H1 (cell line): ENCODE measurements around the gene GALNT1. TPM values are rescaled to one million over a fixed set of nuclear protein-coding genes. Genes with fewer than 3 reads are reported as not detected.

Experiments used
- CTCF ChIA-PET: fragments of 300-600 bp; sonication (Branson Sonifier 250); formaldehyde crosslinking; loops from one replicate; lab custom pipeline; 2021; ENCODE audit not compliant: partially characterized antibody; lab: Charles Lee
- POLR2A ChIA-PET: fragments of 300-600 bp; sonication (Branson Sonifier 250); formaldehyde crosslinking; loops from one replicate; lab custom pipeline; 2021; ENCODE audit warnings: inconsistent platforms; ENCODE audit not compliant: partially characterized antibody; lab: Charles Lee
- DNase-seq, 2 experiments: peaks; one replicate each; pipeline versions ENCODE4 v3.0.0 to v3.0.0-alpha.2; 2010 to 2022; ENCODE audit warnings: low spot score in 2 of 2, low read depth in 1 of 2, mixed read lengths in 1 of 2
- FAIRE-seq: peaks from 2 replicates; lab custom pipeline; 2011; peaks lifted over from hg19 to GRCh38; lab: Jason Lieb, UNC
- H2AFZ ChIP-seq: 2 replicates; pipeline ENCODE4 v1.8.1; 2012; ENCODE audit warnings: low read length, inconsistent platforms
- H2AK5ac ChIP-seq: 2 replicates; pipeline ENCODE4 v1.6.1; 2013; ENCODE audit warnings: low read depth, low read length
- H2BK120ac ChIP-seq: replicated peaks from 2 replicates; pipeline ENCODE3; 2013; ENCODE audit warnings: low read depth, low read length, inconsistent platforms
- H2BK12ac ChIP-seq: 2 replicates; pipeline ENCODE4 v1.6.1; 2013; ENCODE audit warnings: low read depth, low read length
- H2BK15ac ChIP-seq: 2 replicates; pipeline ENCODE4 v1.6.1; 2013; ENCODE audit warnings: low read length
- H2BK20ac ChIP-seq: 2 replicates; pipeline ENCODE4 v1.6.1; 2013; ENCODE audit warnings: low read length
- H2BK5ac ChIP-seq: 2 replicates; pipeline ENCODE4 v1.6.1; 2013; ENCODE audit warnings: low read depth, low read length
- H3K14ac ChIP-seq: 2 replicates; pipeline ENCODE4 v1.6.1; 2013; ENCODE audit warnings: inconsistent platforms; ENCODE audit not compliant: insufficient read length
- H3K18ac ChIP-seq: 2 replicates; pipeline ENCODE4 v1.6.1; 2013; ENCODE audit warnings: low read length; ENCODE audit errors: extremely low read depth
- H3K23ac ChIP-seq: 2 replicates; pipeline ENCODE4 v1.6.1; 2013; ENCODE audit warnings: inconsistent platforms; ENCODE audit not compliant: insufficient read length
- H3K23me2 ChIP-seq: 2 replicates; pipeline ENCODE4 v1.6.1; 2013; ENCODE audit warnings: low read depth, low read length
- H3K27ac ChIP-seq: 2 replicates; pipeline ENCODE4 v1.6.1; 2011; ENCODE audit warnings: low read depth, low read length, inconsistent platforms
- H3K27me3 ChIP-seq, 4 experiments: replicated peaks in 1 of 4; 1 replicate in 1 of 4; 2 replicates in 3 of 4; pipeline versions ENCODE4 v1.6.1 to v1.8.1; 2011 to 2013; ENCODE audit warnings: low read length in 3 of 4, mild to moderate bottlenecking in 3 of 4, inconsistent platforms in 2 of 4, mixed read lengths in 2 of 4, moderate library complexity in 1 of 4; ENCODE audit not compliant: control insufficient read depth in 3 of 4, insufficient read depth in 3 of 4; ENCODE audit errors: extremely low read depth in 1 of 4
- H3K36me3 ChIP-seq, 4 experiments: 2 replicates each; pipeline versions ENCODE4 v1.6.1 to v1.8.1; 2011 to 2013; ENCODE audit warnings: mild to moderate bottlenecking in 4 of 4, low read length in 3 of 4, moderate library complexity in 2 of 4, control low read depth in 1 of 4, inconsistent platforms in 1 of 4; ENCODE audit not compliant: insufficient read depth in 4 of 4, control insufficient read depth in 2 of 4
- H3K4ac ChIP-seq: replicated peaks from 2 replicates; pipeline ENCODE3; 2013; ENCODE audit warnings: low read length, low read depth, mixed read lengths, inconsistent platforms; ENCODE audit not compliant: insufficient read length
- H3K4me1 ChIP-seq, 4 experiments: replicated peaks in 1 of 4; 1 replicate in 1 of 4; 2 replicates in 3 of 4; pipeline versions ENCODE4 v1.6.1 to v1.8.1; 2011 to 2013; ENCODE audit warnings: low read length in 3 of 4, inconsistent platforms in 2 of 4, mixed read lengths in 1 of 4; ENCODE audit not compliant: insufficient read depth in 4 of 4, control insufficient read depth in 3 of 4
- H3K4me2 ChIP-seq, 2 experiments: 2 replicates each; pipeline versions ENCODE4 v1.6.1 to v1.8.1; 2011 to 2013; ENCODE audit warnings: low read depth in 2 of 2, low read length in 2 of 2, control low read depth in 1 of 2, inconsistent platforms in 1 of 2, mild to moderate bottlenecking in 1 of 2; ENCODE audit not compliant: insufficient read depth in 1 of 2
- H3K4me3 ChIP-seq, 4 experiments: fragments of 200-600, 300-600 bp in 1 of 4; sonication (generic), shearing (Covaris generic), sonication (Bioruptor Twin) in 1 of 4; 2 replicates each; pipeline versions ENCODE4 v1.5.1 to v1.8.1; 2011 to 2016; ENCODE audit warnings: low read length in 4 of 4, low read depth in 3 of 4, control low read depth in 2 of 4, inconsistent platforms in 2 of 4, mild to moderate bottlenecking in 2 of 4, mixed read lengths in 1 of 4, moderate library complexity in 1 of 4; ENCODE audit not compliant: insufficient read depth in 2 of 4; ENCODE audit errors: extremely low read depth in 1 of 4
- H3K56ac ChIP-seq: replicated peaks from 2 replicates; pipeline ENCODE3; 2013; ENCODE audit warnings: low read depth, mild to moderate bottlenecking, mixed read lengths, low read length, inconsistent platforms; ENCODE audit not compliant: insufficient read length
- H3K79me1 ChIP-seq: 2 replicates; pipeline ENCODE4 v1.6.1; 2013; ENCODE audit warnings: low read depth, low read length, control low read depth
- H3K79me2 ChIP-seq, 2 experiments: 2 replicates each; pipeline versions ENCODE4 v1.6.1 to v1.8.1; 2012 to 2013; ENCODE audit warnings: low read length in 2 of 2, mild to moderate bottlenecking in 2 of 2, inconsistent platforms in 1 of 2; ENCODE audit not compliant: insufficient read depth in 2 of 2, control insufficient read depth in 1 of 2
- H3K9ac ChIP-seq, 4 experiments: replicated peaks in 1 of 4; 1 replicate in 1 of 4; 2 replicates in 3 of 4; pipeline versions ENCODE4 v1.6.1 to v1.8.1; 2011 to 2013; ENCODE audit warnings: low read depth in 3 of 4, low read length in 3 of 4, control low read depth in 2 of 4, mild to moderate bottlenecking in 2 of 4, moderate library complexity in 2 of 4, inconsistent platforms in 1 of 4; ENCODE audit errors: extremely low read depth in 1 of 4
- H3K9me3 ChIP-seq, 2 experiments: 2 replicates each; pipeline versions ENCODE4 v1.6.1 to v1.8.1; 2012 to 2013; ENCODE audit warnings: mild to moderate bottlenecking in 2 of 2, moderate library complexity in 2 of 2, control low read depth in 1 of 2, inconsistent platforms in 1 of 2, low read depth in 1 of 2, low read length in 1 of 2, mixed read lengths in 1 of 2; ENCODE audit not compliant: insufficient read depth in 2 of 2
- H4K20me1 ChIP-seq, 2 experiments: replicated peaks in 1 of 2; 2 replicates each; pipeline versions ENCODE3 to v1.8.1; 2011 to 2013; ENCODE audit warnings: inconsistent platforms in 2 of 2, low read length in 2 of 2, mild to moderate bottlenecking in 1 of 2; ENCODE audit not compliant: insufficient read depth in 2 of 2, control insufficient read depth in 1 of 2
- H4K5ac ChIP-seq: 2 replicates; pipeline ENCODE4 v1.6.1; 2013; ENCODE audit warnings: low read length, low read depth, mixed read lengths, inconsistent platforms; ENCODE audit not compliant: insufficient read length
- H4K8ac ChIP-seq: 2 replicates; pipeline ENCODE4 v1.8.0; 2013; ENCODE audit warnings: mild to moderate bottlenecking, moderate library complexity, low read length, inconsistent platforms; ENCODE audit not compliant: insufficient read depth; ENCODE audit errors: extremely low read depth
- H4K91ac ChIP-seq: replicated peaks from 2 replicates; pipeline ENCODE3; 2013; ENCODE audit warnings: low read length, mixed read lengths, inconsistent platforms; ENCODE audit not compliant: insufficient read length
- CBX8 ChIP-seq: fragments of 300-800, 300-1000 bp; sonication (generic); IDR thresholded peaks from 2 replicates; pipeline ENCODE4 v1.7.1; 2016; ENCODE audit warnings: low read depth, low read length, borderline replicate concordance
- CEBPB ChIP-seq: IDR thresholded peaks from 2 replicates; pipeline ENCODE4 v1.6.1; 2012; ENCODE audit warnings: low read depth, low read length
- HDAC2 ChIP-seq, 2 experiments: fragments of 300-600 bp in 1 of 2; sonication (generic) in 1 of 2; IDR thresholded peaks; 2 replicates each; pipeline ENCODE4 v1.6.1; 2011 to 2012; ENCODE audit warnings: low read depth in 2 of 2, low read length in 2 of 2, mild to moderate bottlenecking in 2 of 2, moderate library complexity in 2 of 2, borderline replicate concordance in 1 of 2, inconsistent platforms in 1 of 2
- WGBS, 2 experiments: shearing (Covaris generic) in 1 of 2; methylation state at CpG; one replicate each; pipeline versions ENCODE4 v1.1.6 to v1.1.7; 2013 to 2015; ENCODE audit warnings: low lambda C conversion rate in 2 of 2, mixed read lengths in 2 of 2, inconsistent platforms in 1 of 2, low coverage in 1 of 2, missing lambda C conversion rate in 1 of 2; ENCODE audit not compliant: insufficient replicate concordance in 2 of 2, insufficient coverage in 1 of 2, insufficient read length in 1 of 2; ENCODE audit errors: extremely low coverage in 1 of 2, missing lambda C conversion rate in 1 of 2; 5-methylcytosine and 5-hydroxymethylcytosine counted together
- polyA plus RNA-seq, 7 experiments: library from polyadenylated mRNA; depleted of rRNA in 3 of 7; stranded (reverse) in 5 of 7; unstranded in 2 of 7; fragments of >200 nt in 5 of 7; fragments of 200-250 nt in 2 of 7; gene quantifications; 1 replicate in 5 of 7; 2 replicates in 1 of 7; 4 replicates in 1 of 7; pipeline versions ENCODE4 v1.2.1 to v1.2.3, GENCODE V29; 2011 to 2013; ENCODE audit warnings: missing spikeins in 2 of 7, mixed read lengths in 2 of 7
- total RNA-seq: library from RNA; stranded (reverse); fragmentation: NEBNext Ultra II Directional; extraction: Animal tissue kit (Norgen Biotek cat#: 25700); gene quantifications from 2 replicates; pipeline ENCODE4 v1.2.1, GENCODE V29; 2021

The GALNT1 gene
- total and polyA plus RNA-seq, 2 of the 8 experiments (the other 6 are each of a cell fraction or from before 2014, with no cell fraction given) = 22.4 to 101 TPM

GRCh38 chr18:35610089-35610488 is 28.5 kb downstream of the GALNT1 start:
- Histone ChIP-seq H2BK5ac (no peak overlapping the region), H4K20me1 (peaks cover 0 to 3% of the 10 kb centered on the region in 2 experiments), H2BK12ac (no peak overlapping the region), H3K27ac (no peak overlapping the region), H3K23me2 (no peaks in the 10 kb centered on the region), H3K18ac (no peak overlapping the region), H4K91ac (no peak overlapping the region), H3K9ac (no peak overlapping the region), H3K56ac (no peak overlapping the region), H3K4me3 (no peak overlapping the region), H3K36me3 (no peaks in the 10 kb centered on the region), H3K9me3 (no peaks in the 10 kb centered on the region), H3K79me1 (peaks cover 6% of the 10 kb centered on the region; the same call in 1 of the 2 replicates), H3K4ac (no peak overlapping the region), H4K8ac (no peak overlapping the region), H4K5ac (no peak overlapping the region), H3K4me1 (peaks cover 2 to 13% (median 5%) of the 10 kb centered on the region in 4 experiments; a peak in 4 of 7 replicates), H3K27me3 (no peaks in the 10 kb centered on the region)
- WGBS, 2 experiments = 80% methylated on average over 3 of the region's 3 CpGs; no CpG with 5 or more reads in 1 of the 2 experiments
- no peak for DNase-seq
- ChIA-PET POLR2A (no interaction called here), CTCF (no interaction called here)
- peak; percentile 39 for FAIRE-seq
- TF ChIP-seq CEBPB (peak; percentile 9; the same call in 1 of the 2 replicates), HDAC2 (IDR thresholded peaks at IDR 0.05; ENCODE audit: borderline replicate concordance in 1 of 2, low read depth in 2 of 2, low read length in 2 of 2) (no peak), CBX8 (no peak)
- TF ChIP-seq, all 59 proteins: peak for 1
- no peak overlapping the region for H3K14ac ChIP-seq
- no peak overlapping the region for H2AK5ac ChIP-seq
- H2BK15ac ChIP-seq = no peak overlapping the region
- no peak overlapping the region for H2BK120ac ChIP-seq
- no peak overlapping the region for H3K23ac ChIP-seq
- no peak overlapping the region for H3K4me2 ChIP-seq
- H2AFZ ChIP-seq = no peak overlapping the region
- peaks cover 0 to 78% of the 10 kb centered on the region in 2 experiments; a peak in 3 of 4 replicates for H3K79me2 ChIP-seq
- H2BK20ac ChIP-seq = no peak overlapping the region
